PC-9 (cell line): ENCODE data around the gene C21orf58. TPM values are rescaled to one million over a fixed set of nuclear protein-coding genes. Genes with fewer than 3 reads are reported as not detected.

Source experiments
- BruUV-seq: library from RNA; stranded (reverse); fragments of 400-500 nt; replicated peaks from 2 replicates; lab custom pipeline; 2021; lab: Mats Ljungman, UMichigan
- CTCF ChIA-PET: fragments of 300-600 bp; sonication (Branson Sonifier 250); formaldehyde crosslinking; loops from one replicate; lab custom pipeline; 2022; ENCODE audit warnings: antibody characterized with exemption; lab: Charles Lee
- POLR2A ChIA-PET: fragments of 300-600 bp; sonication (Branson Sonifier 250); formaldehyde crosslinking; loops from one replicate; lab custom pipeline; 2022; ENCODE audit warnings: antibody characterized with exemption; ENCODE audit not compliant: unreplicated experiment; lab: Charles Lee
- DNase-seq, 2 experiments: peaks; one replicate each; pipeline versions ENCODE4 v3.0.0 to v3.0.0-alpha.2; 2015 to 2022; ENCODE audit warnings: mixed read lengths in 1 of 2
- H2AFZ ChIP-seq: fragments of 200-600 bp; sonication (generic); 2 replicates; pipeline ENCODE4 v1.8.1; 2017; ENCODE audit warnings: antibody characterized with exemption
- H3F3A ChIP-seq: fragments of 200-600 bp; sonication (generic); 2 replicates; pipeline ENCODE4 v1.8.1; 2017; ENCODE audit warnings: antibody characterized with exemption, mild to moderate bottlenecking, low read depth; ENCODE audit not compliant: insufficient read depth
- H3K27ac ChIP-seq: fragments of 200-600 bp; sonication (generic); 2 replicates; pipeline ENCODE4 v1.6.1; 2016; ENCODE audit warnings: mixed run types
- H3K27me3 ChIP-seq: fragments of 200-600 bp; sonication (generic); 2 replicates; pipeline ENCODE4 v1.6.1; 2016; ENCODE audit warnings: low read depth, mixed run types; ENCODE audit not compliant: insufficient read depth
- H3K36me3 ChIP-seq: fragments of 200-600 bp; sonication (generic); 2 replicates; pipeline ENCODE4 v1.6.1; 2016; ENCODE audit warnings: low read depth, mixed run types
- H3K4me1 ChIP-seq: fragments of 200-600 bp; sonication (generic); replicated peaks from 2 replicates; pipeline ENCODE4 v1.6.1; 2016; ENCODE audit warnings: mixed run types; ENCODE audit not compliant: insufficient read depth
- H3K4me2 ChIP-seq: fragments of 200-600 bp; sonication (generic); 2 replicates; pipeline ENCODE4 v1.6.1; 2017; ENCODE audit warnings: mixed run types
- H3K4me3 ChIP-seq: fragments of 200-600 bp; sonication (generic); 2 replicates; pipeline ENCODE4 v1.6.1; 2016; ENCODE audit warnings: mixed run types
- H3K79me2 ChIP-seq: fragments of 200-600 bp; sonication (generic); 2 replicates; pipeline ENCODE4 v1.6.1; 2017; ENCODE audit warnings: low read depth, mixed run types
- H3K9me2 ChIP-seq: fragments of 200-600 bp; sonication (generic); 2 replicates; pipeline ENCODE4 v1.8.1; 2017; ENCODE audit warnings: mild to moderate bottlenecking; ENCODE audit not compliant: insufficient read depth
- H3K9me3 ChIP-seq: fragments of 200-600 bp; sonication (generic); 2 replicates; pipeline ENCODE4 v1.8.1; 2016; ENCODE audit warnings: low read depth; ENCODE audit not compliant: insufficient read depth
- H4K20me1 ChIP-seq: fragments of 200-600 bp; sonication (generic); 2 replicates; pipeline ENCODE4 v1.8.1; 2017; ENCODE audit not compliant: insufficient read depth
- CTCF ChIP-seq: fragments of 200-600 bp; sonication (generic); conservative IDR thresholded peaks from 2 replicates; pipeline ENCODE4 v1.6.1; 2017; ENCODE audit warnings: mixed run types, antibody characterized with exemption, mild to moderate bottlenecking, moderate library complexity
- EZH2 ChIP-seq: fragments of 200-600 bp; sonication (generic); IDR thresholded peaks from 2 replicates; pipeline ENCODE4 v1.8.0; 2017; ENCODE audit warnings: antibody characterized with exemption, low read depth
- intact Hi-C: fragments of 100-400 bp; cut with micrococcal nuclease; formaldehyde crosslinking; loops from one replicate; pipeline ENCODE4 v1.10.0; 2022; ENCODE audit not compliant: unreplicated experiment
- total RNA-seq: library from RNA; stranded (reverse); gene quantifications from 2 replicates; pipeline ENCODE4 v1.2.3, GENCODE V29; 2021

Gene C21orf58
- total RNA-seq, 1 experiment from 2014 or later = 28.9 TPM

GRCh38 chr21:46297338-46298271 lies 26.1 kb downstream of the C21orf58 start:
- intact Hi-C loops = no loop called here
- no peaks in the 10 kb centered on the region for H3K27me3 ChIP-seq
- no peak for DNase-seq
- BruUV-seq = no TSS peak
- H3K9me3 ChIP-seq = no peaks in the 10 kb centered on the region
- no peaks in the 10 kb centered on the region for H3K79me2 ChIP-seq
- no peak overlapping the region for H3K4me3 ChIP-seq
- no peaks in the 10 kb centered on the region for H3F3A ChIP-seq
- ChIA-PET POLR2A (no interaction called here), CTCF (no interaction called here)
- no peaks in the 10 kb centered on the region for H3K36me3 ChIP-seq
- H3K4me2 ChIP-seq = no peak overlapping the region
- H3K4me1 ChIP-seq = no peaks in the 10 kb centered on the region
- H4K20me1 ChIP-seq = no peaks in the 10 kb centered on the region
- no peak overlapping the region for H2AFZ ChIP-seq
- no peak overlapping the region for H3K27ac ChIP-seq
- no peaks in the 10 kb centered on the region for H3K9me2 ChIP-seq
- no peak for TF ChIP-seq CTCF

GRCh38 chr21:46295996-46296752 lies 27.5 kb downstream of the C21orf58 start:
- intact Hi-C loops = no loop called here
- POLR2A ChIA-PET = no interaction called here
- DNase-seq = no peak
- Histone ChIP-seq H3K9me2 (no peaks in the 10 kb centered on the region), H3K4me2 (no peak overlapping the region), H3K27me3 (no peaks in the 10 kb centered on the region), H2AFZ (no peak overlapping the region), H3K36me3 (no peaks in the 10 kb centered on the region), H3K9me3 (no peaks in the 10 kb centered on the region), H3K4me1 (no peaks in the 10 kb centered on the region), H3K79me2 (no peaks in the 10 kb centered on the region), H4K20me1 (no peaks in the 10 kb centered on the region), H3K27ac (no peak overlapping the region), H3K4me3 (no peak overlapping the region), H3F3A (no peaks in the 10 kb centered on the region)
- no TSS peak for BruUV-seq
- no peak for TF ChIP-seq CTCF
- no peak for TF ChIP-seq EZH2
- CTCF ChIA-PET = no interaction called here

GRCh38 chr21:46295177-46295770 lies 28.4 kb downstream of the C21orf58 start:
- POLR2A ChIA-PET = no interaction called here
- Histone ChIP-seq H3K27me3 (no peaks in the 10 kb centered on the region), H3F3A (no peaks in the 10 kb centered on the region), H3K4me3 (no peak overlapping the region), H3K36me3 (no peaks in the 10 kb centered on the region), H3K9me2 (no peaks in the 10 kb centered on the region), H3K27ac (no peak overlapping the region), H3K4me2 (peak overlapping the region; percentile 42; the same call in 1 of the 2 replicates), H2AFZ (no peak overlapping the region), H3K79me2 (no peaks in the 10 kb centered on the region), H3K9me3 (no peaks in the 10 kb centered on the region), H3K4me1 (no peaks in the 10 kb centered on the region), H4K20me1 (no peaks in the 10 kb centered on the region)
- CTCF ChIA-PET = no interaction called here
- TF ChIP-seq CTCF = no peak
- TF ChIP-seq EZH2 = no peak
- intact Hi-C loops = no loop called here
- BruUV-seq = no TSS peak
- no peak for DNase-seq
